Measurements from ENCODE around the gene IPO5.
"Not testable (repeated sequence)": the region's sequence is repeated elsewhere in the genome, so short reads cannot be mapped to it uniquely, and the experiment has no call there.

Gene IPO5

GRCh38 chr13:98039964-98040363 is 86.5 kb downstream of the IPO5 start:
- no peak for TF ChIP-seq POLR2A (IDR thresholded peaks at IDR 0.05; ENCODE audit: low read depth, low read length)
- FAIRE-seq (no peak), DNase-seq (ENCODE audit: insufficient read length, low spot score) (no peak)

GRCh38 chr13:98041081-98041820 is 87.8 kb downstream of the IPO5 start:
- FAIRE-seq (no peak), DNase-seq (ENCODE audit: insufficient read length, low spot score) (no peak)
- no peak for TF ChIP-seq POLR2A (IDR thresholded peaks at IDR 0.05; ENCODE audit: low read depth, low read length)

GRCh38 chr13:98044301-98044700 is 90.8 kb downstream of the IPO5 start:
- DNase-seq (ENCODE audit: insufficient read length, low spot score) (no peak), FAIRE-seq (no peak)
- no peak for TF ChIP-seq POLR2A (IDR thresholded peaks at IDR 0.05; ENCODE audit: low read depth, low read length)

- DNase-seq (ENCODE audit: insufficient read length, low spot score); FAIRE-seq: not testable (repeated sequence)
These were observed 94.3 kb downstream of the IPO5 start for GRCh38 chr13:98047785-98048184.

- DNase-seq (ENCODE audit: insufficient read length, low spot score) (no peak), FAIRE-seq (no peak)
- no peak for TF ChIP-seq POLR2A (IDR thresholded peaks at IDR 0.05; ENCODE audit: low read depth, low read length)
These were observed 94.8 kb downstream of the IPO5 start for GRCh38 chr13:98048265-98048664.

- peak; percentile 38 for FAIRE-seq
- DNase-seq (ENCODE audit: insufficient read length, low spot score), result no peak
These were observed 96.6 kb downstream of the IPO5 start for GRCh38 chr13:98050041-98050466.

GRCh38 chr13:98052412-98052811 is 98.9 kb downstream of the IPO5 start:
- DNase-seq (ENCODE audit: insufficient read length, low spot score), result no peak
- no peak for TF ChIP-seq POLR2A (IDR thresholded peaks at IDR 0.05; ENCODE audit: low read depth, low read length)
- FAIRE-seq, result no peak

More at GRCh38 chr13:98050041-98050466, 96.6 kb downstream of the IPO5 start:
- no peak for TF ChIP-seq POLR2A (IDR thresholded peaks at IDR 0.05; ENCODE audit: low read depth, low read length)

GRCh38 chr13:98054301-98054700 is 100.8 kb downstream of the IPO5 start:
- DNase-seq (ENCODE audit: insufficient read length, low spot score) (no peak), FAIRE-seq (no peak)
- TF ChIP-seq POLR2A (IDR thresholded peaks at IDR 0.05; ENCODE audit: low read depth, low read length), result no peak

- DNase-seq (ENCODE audit: insufficient read length, low spot score), result no peak
- no peak for FAIRE-seq
- no peak for TF ChIP-seq POLR2A (IDR thresholded peaks at IDR 0.05; ENCODE audit: low read depth, low read length)
These were observed 102.1 kb downstream of the IPO5 start for GRCh38 chr13:98055623-98056022.

GRCh38 chr13:98056839-98057410 is 103.5 kb downstream of the IPO5 start:
- no peak for DNase-seq (ENCODE audit: insufficient read length, low spot score)
- TF ChIP-seq POLR2A (IDR thresholded peaks at IDR 0.05; ENCODE audit: low read depth, low read length), result no peak
- peak; percentile 84 for FAIRE-seq

GRCh38 chr13:98059276-98059675 is 105.8 kb downstream of the IPO5 start:
- no peak for DNase-seq (ENCODE audit: insufficient read length, low spot score)
- TF ChIP-seq POLR2A (IDR thresholded peaks at IDR 0.05; ENCODE audit: low read depth, low read length), result no peak
- FAIRE-seq, result no peak

GRCh38 chr13:98060282-98060681 is 106.8 kb downstream of the IPO5 start:
- no peak for FAIRE-seq
- no peak for DNase-seq (ENCODE audit: insufficient read length, low spot score)
- TF ChIP-seq POLR2A (IDR thresholded peaks at IDR 0.05; ENCODE audit: low read depth, low read length), result no peak

- no peak for TF ChIP-seq POLR2A (IDR thresholded peaks at IDR 0.05; ENCODE audit: low read depth, low read length)
- no peak for DNase-seq (ENCODE audit: insufficient read length, low spot score)
- FAIRE-seq, result no peak
These were observed 112.0 kb downstream of the IPO5 start for GRCh38 chr13:98065468-98065867.

GRCh38 chr13:98066636-98067035 is 113.2 kb downstream of the IPO5 start:
- no peak for DNase-seq (ENCODE audit: insufficient read length, low spot score)
- TF ChIP-seq POLR2A (IDR thresholded peaks at IDR 0.05; ENCODE audit: low read depth, low read length), result no peak
- FAIRE-seq, result peak; percentile 53

GRCh38 chr13:98068521-98068920 is 115.0 kb downstream of the IPO5 start:
- DNase-seq (ENCODE audit: insufficient read length, low spot score), result no peak
- peak; percentile 20 for FAIRE-seq
- TF ChIP-seq POLR2A (IDR thresholded peaks at IDR 0.05; ENCODE audit: low read depth, low read length), result no peak

Measured in H54 (cell line).